CD4-positive, alpha-beta T cell treated with Interleukin-17A for 4 hours (primary cell): Measurements from ENCODE around the gene ADAMTSL1.
"Not testable (repeated sequence)": the region's sequence is repeated elsewhere in the genome, so short reads cannot be mapped to it uniquely, and the experiment has no call there.

Experiments
- DNase-seq: peaks from one replicate; pipeline ENCODE4 v3.0.0-alpha.2; 2020; ENCODE audit warnings: mixed read lengths

The ADAMTSL1 gene

GRCh38 chr9:18826248-18826647, 352.3 kb downstream of the ADAMTSL1 start:
- DNase-seq, result no peak

- DNase-seq, result no peak
These were observed 355.1 kb downstream of the ADAMTSL1 start for GRCh38 chr9:18829066-18829465.

GRCh38 chr9:18829873-18830272, 355.9 kb downstream of the ADAMTSL1 start:
- no peak for DNase-seq

- DNase-seq, result no peak
These were observed 360.9 kb downstream of the ADAMTSL1 start for GRCh38 chr9:18834740-18835361.

- DNase-seq, result no peak
These were observed 363.4 kb downstream of the ADAMTSL1 start for GRCh38 chr9:18837402-18837801.

GRCh38 chr9:18847576-18848275, 373.8 kb downstream of the ADAMTSL1 start:
- DNase-seq, result no peak

GRCh38 chr9:18848657-18849056, 374.7 kb downstream of the ADAMTSL1 start:
- no peak for DNase-seq

- DNase-seq, result no peak
These were observed 375.3 kb downstream of the ADAMTSL1 start for GRCh38 chr9:18849270-18849669.

- DNase-seq, result no peak
These were observed 376.1 kb downstream of the ADAMTSL1 start for GRCh38 chr9:18849890-18850677.

GRCh38 chr9:18851069-18851795, 377.3 kb downstream of the ADAMTSL1 start:
- DNase-seq, result no peak

- no peak for DNase-seq
These were observed 381.7 kb downstream of the ADAMTSL1 start for GRCh38 chr9:18855656-18856055.

- DNase-seq, result no peak
These were observed 383.4 kb downstream of the ADAMTSL1 start for GRCh38 chr9:18857334-18857733.

GRCh38 chr9:18857769-18858168, 383.8 kb downstream of the ADAMTSL1 start:
- no peak for DNase-seq

GRCh38 chr9:18861609-18862544, 387.9 kb downstream of the ADAMTSL1 start:
- DNase-seq, result no peak

GRCh38 chr9:18863791-18864190, 389.8 kb downstream of the ADAMTSL1 start:
- no peak for DNase-seq

GRCh38 chr9:18864516-18864915, 390.6 kb downstream of the ADAMTSL1 start:
- no peak for DNase-seq

GRCh38 chr9:18865542-18865941, 391.6 kb downstream of the ADAMTSL1 start:
- DNase-seq, result no peak

- DNase-seq, result no peak
These were observed 392.3 kb downstream of the ADAMTSL1 start for GRCh38 chr9:18866121-18866831.

- no peak for DNase-seq
These were observed 395.8 kb downstream of the ADAMTSL1 start for GRCh38 chr9:18869725-18870124.

- DNase-seq, result no peak
These were observed 400.1 kb downstream of the ADAMTSL1 start for GRCh38 chr9:18874069-18874468.

GRCh38 chr9:18874990-18875389, 401.0 kb downstream of the ADAMTSL1 start:
- DNase-seq, result not testable (repeated sequence)
